NCI-H345 treated with DMSO at 0.1 percent for 48 hours (cell line): ENCODE data around the gene MYL7.

Source experiments
- DNase-seq: peaks from one replicate; lab custom pipeline; 2025; ENCODE audit not compliant: unreplicated experiment; lab: John Stamatoyannopoulos, UW

The MYL7 gene

DNA sequence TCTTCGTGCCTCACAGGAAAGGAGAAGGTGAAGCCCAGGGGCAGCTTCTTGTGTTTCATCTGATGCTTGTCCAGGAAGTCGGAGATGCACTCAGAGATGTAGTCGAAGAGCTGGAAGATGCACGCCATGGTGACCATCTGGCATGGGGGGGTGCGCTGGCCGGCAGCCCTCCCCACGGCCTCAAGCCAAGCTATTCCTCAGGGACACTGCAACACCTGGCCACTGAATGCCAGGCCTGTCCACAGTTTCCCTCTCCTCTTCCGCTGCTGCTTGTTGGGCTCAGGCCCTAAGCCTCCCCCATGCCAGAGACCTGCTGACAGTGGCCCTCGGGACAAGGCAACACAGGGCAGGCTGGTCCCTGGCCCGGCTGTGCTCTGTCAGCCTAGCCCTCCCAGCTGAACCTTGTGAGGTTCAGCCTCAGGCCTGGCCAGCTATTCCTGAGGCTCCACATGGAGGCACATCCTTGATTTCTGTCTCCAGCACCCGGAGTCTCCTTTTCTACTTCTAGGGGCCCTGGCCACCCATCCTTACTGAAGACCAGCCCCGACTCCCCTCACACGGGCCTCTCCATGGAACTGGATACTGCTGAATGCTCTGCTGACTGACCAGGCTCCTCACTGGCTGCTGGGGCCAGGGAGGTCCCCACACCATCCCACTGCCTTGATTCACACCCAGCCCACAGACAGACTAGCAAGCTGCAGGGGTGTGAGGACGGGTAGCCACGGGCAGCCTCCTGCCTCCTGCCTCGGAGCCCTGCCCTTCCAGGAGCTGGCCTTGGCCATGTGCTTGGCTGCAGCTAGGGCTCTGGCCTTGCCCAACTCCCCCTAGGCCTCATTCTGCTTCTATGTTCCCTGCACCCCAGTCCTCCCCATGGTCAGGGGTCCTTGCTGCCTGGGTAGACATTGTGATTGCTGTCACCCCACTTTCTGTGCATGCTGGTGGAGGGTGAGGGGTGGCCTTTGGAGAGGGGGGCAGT is 10.1 kb upstream of the MYL7 start:
- no peak for DNase-seq

DNA sequence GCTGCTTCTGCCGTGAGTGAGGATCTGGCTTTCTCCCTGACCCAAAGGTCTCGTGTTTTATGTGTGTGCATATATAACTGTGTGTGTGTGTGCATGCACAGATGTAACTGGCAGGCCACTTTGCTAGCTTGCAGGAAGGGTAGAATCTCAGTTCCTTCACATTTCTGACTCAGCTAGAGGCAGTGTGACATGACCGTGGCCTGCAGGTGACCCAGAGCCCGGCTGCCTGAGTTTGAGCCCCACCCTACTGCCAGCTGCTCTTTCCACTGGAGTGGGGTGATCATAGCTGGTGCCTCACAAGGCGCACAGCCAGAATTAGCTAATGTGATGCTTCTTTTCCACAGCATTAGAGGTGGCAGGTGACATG is 9.3 kb upstream of the MYL7 start:
- no peak for DNase-seq

DNA sequence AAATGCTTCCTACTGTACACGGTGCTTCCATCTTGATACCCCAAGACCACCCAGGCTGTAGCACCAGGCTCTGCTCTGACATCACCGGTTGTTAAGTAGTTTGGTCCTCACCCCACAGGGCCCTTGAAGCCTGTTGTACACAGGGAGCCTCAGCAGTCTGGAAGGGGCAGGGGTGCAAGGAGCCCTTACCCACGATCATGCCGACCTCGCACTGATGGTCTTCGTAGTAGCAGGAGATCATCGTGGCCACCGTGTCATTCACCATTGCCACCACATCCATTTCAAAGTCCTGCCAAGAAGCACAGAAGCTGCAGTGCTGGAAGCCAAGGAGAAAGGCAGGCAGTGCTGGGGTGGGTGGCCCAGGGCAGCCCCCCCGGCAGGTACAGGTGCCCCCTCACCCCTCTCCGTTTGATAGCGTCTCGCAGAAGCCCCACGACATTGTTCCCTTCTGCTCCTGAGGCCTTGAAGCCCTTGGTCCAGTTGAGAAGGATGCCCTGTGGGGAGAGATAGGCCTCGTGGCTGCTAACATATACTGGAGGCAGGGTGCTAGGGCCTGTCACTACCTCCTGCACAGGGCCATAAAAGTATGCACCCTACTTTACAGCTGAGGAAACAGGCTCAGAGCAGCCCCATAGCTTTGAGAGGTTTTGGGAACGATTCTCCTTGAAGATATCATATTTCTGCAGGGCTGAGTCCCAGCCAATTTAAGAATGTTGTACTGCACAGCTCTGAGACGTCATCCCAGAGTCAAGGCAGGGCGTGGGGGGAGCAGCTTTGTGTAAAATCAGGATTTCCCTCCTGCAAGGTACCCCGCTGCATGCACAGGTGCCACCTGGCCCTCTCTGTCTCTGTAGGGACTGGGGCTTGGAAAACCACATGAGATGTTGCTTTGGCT is 8.7 kb upstream of the MYL7 start:
- DNase-seq, result no peak

DNA sequence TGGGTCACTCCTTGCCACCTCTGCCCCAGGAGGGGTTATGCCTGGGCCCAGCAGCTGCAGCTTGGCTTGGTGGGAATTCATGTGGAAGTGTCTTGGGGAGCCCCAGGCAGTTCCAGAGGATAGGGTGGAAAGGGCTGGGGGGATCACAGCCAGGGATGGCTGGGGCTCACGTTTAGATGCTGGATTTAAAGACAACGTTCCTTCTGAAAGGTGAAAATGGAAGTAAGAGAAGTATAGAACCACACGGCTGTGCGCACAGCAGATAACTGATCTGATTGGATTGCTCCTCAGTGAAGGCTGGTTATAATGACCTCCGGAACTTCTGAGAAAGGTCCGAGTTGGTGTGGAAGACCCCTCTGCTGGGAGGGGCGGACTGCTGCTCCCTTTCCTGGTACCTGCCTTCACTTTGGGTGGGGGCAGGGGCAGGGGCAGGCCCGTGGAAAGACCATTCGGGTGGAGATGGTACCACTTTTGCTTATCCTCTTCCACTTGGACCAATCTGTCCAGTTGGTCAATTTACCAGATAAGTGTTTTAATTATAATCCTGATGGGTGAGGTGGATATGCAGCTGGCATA is 7.9 kb upstream of the MYL7 start:
- DNase-seq, result no peak

DNA sequence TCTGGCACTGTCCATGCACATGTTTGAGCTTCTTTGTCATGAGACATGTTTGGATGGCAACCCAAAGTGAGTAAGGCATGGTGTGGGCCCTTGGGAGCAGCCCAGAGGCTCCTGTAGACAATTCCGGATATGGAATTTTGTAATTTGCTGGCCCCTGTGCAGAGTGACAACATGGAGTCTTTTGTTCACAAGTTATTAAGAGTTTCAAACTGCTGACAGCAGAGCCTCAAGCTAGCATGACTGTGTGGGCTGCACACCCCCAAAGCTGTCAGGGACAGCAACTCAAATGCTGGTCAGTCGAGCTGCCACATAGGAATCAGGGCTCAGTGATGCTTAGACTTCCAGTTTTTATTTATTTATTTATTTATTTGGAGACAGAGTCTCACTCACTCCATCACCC is 7.0 kb upstream of the MYL7 start:
- no peak for DNase-seq

DNA sequence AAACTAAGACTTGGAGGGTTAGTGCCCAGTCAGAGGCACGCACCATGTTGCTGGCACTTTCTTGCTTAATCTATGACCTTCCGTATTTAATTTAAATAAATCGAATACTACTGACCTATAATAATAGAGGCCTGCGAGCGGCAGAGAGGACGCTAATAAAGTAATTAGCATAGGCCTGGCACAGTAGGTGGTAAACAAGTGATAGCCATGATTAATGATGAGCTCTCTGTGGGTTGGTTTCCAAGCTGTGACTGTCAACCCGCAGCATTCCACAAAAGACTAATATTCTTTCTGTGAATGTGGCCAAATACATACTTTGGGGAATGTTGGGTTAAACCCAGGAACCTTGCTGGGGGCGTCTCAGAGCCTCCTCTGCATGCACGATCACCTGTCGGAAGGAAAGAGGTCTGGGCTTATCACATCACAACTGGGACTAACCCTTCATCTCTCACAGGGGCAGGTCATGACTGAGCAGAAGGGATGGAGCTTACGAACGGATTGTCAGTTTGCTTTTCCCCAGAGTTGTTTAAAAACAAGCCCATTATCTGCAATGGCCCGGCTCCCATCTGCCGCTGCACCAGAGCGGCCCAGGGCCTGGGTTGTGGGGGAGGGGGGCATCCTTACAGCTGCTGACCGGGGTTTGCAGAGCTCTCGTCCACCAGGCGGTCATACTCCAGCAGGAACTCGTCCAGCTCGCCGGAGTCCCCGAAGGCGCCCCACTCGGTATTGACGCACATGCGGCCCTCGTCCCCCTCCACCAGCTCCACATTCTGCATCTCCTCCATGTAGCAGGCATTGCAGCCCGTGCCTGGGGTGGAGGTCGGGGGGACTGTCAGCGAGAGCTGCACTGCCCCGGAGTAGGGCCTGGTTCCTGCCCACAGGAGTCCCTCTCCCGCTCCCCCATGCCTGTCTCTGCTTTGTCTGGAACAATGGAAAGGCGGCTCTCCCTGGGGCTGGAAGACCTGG is 6.2 kb upstream of the MYL7 start:
- no peak for DNase-seq

DNA sequence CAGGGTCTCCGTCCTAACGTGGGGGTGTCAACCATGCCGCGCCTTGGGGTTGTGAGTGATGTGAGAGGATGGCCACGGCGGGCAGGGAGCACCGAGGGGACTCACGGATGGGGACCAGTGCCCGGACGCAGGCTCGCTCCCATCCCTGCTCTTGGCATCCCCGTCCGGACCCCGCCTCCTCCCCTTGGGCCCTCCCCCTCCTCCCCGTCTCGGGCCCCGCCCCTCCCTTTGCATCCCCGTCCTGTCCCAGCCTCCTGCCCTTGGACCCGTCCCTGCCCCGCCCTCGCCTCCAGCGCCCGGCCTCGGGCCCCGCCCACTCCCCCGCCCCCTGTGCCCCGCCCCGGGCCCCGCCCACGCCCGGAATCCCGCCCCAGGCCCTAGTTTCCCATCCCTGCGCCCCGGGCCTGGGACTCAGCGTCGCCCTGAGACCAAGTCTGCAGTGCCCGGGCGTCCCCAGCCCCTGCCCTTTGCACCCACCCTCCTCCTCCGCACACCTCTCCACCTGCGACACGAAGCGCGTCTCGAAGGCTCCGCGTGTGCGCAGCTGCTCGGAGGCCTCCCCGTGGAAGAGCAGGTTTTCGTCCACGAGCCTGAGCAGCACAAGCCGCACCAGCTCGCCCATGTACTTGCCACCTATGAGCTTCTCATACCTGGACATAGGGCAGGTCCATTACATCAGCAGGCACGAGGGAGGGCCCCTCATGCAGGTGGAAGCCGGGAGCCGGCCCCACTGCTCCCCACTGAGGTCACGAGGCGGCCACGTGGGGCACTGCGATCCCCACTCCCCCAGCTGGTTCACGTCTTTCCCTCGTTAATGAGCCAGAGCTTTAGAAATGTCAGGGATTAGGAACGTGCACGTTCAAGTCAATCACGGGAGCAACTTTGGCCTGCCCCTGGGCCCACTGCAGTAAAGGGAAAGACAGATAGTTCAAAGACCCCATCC is 5.1 kb upstream of the MYL7 start:
- DNase-seq, result no peak

DNA sequence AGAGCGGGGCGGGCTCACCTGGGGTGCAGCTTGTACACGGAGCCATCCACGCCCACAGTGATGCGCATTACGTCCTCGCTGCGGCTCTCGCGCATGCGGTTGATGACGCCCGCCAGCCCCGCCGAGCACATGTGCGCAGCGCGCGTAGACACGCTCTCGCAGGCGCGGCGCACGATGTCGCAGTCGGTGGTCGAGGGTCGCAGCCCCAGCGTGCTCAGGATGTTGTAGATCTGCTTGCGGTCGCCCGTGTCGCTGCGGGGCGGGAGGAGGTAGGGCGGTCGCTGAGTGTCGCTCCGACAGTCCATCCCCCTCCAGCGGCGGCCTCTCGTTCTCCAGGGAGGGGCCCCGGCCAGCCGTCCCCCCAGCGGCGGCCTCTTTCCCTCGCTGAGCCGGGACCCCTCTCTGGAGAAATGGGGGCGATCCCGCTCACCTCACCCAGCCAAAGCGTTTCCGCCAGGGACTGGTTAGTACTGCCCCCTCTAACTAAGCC is 4.4 kb upstream of the MYL7 start:
- no peak for DNase-seq

DNA sequence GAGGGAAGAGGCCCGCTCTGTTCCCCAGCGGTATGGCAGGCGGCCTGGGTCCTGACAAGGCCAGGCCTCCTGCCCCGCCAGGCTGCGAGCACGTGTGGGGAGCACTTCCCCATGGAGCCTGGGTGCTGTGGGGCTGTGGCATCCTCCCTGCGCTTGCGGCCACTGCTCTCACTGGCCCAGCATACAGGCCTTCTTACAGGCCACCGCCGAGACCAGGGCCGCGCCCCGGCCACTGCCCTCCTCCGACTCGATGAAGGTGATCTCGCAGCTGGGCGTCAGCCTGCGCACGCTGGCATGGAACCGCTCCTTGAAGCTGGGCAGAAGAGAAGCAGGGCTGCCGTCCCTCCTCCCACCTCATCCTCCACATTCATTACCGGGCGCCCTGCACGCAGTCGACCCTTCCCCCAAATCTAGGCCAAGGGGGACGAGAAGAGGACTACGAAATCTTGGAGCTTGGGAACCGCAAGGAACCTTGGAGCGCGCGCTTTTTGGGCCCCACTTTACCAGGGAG is 3.9 kb upstream of the MYL7 start:
- no peak for DNase-seq

DNA sequence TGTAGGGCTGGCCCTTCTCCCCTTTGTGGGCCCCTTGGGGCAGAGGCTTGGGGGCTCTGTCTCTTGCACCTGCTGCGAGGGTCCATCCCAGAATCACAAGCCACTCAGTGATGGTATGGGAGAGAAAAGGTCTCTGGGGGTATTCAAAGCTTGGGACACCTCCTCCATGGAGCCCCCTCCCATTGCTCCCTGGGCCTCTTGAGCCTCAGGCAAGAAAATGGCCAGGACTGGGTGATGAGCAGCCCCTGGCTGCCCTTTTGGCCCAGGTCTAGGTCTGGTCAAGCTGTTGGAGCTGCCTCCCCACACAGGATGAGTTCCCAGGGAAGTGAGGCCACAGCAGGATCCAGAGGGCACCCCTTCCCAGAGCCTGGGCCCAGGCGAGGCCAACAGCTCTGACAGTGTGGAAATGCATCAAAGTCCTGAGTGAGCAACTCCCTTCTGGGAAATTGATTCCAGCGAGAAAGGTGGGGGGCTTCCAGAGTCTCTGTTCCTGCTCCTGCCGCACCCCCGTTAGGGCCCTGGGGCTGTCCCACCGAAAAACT is 3.4 kb upstream of the MYL7 start:
- no peak for DNase-seq

DNA sequence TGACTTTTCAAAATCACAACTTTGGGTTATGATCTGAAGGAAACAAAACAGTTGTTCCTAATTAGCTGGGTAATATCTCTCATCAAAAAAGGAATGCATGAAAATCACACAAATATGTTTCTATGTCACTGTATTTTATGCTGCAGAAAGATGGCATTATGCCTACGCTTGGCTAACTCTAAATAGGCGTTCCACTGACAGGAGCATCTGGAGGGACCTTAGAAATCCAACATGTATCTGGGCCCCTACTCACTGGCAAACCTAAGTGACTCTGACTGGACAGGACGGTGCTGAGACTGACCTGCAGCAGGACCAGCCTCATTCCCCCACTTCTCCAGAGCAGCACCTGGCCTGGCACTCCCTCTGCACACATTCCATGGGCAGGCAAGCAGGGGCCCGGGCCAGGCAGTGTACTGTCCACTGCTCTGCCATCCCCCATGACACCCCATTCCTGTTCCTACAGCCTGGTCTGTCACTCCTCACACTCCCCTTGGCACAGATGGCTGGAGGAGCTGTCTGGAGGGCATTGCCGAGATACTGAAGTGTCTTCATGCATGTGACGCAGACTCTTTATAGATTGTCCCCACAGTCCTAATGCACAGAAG is 2.6 kb upstream of the MYL7 start:
- no peak for DNase-seq

DNA sequence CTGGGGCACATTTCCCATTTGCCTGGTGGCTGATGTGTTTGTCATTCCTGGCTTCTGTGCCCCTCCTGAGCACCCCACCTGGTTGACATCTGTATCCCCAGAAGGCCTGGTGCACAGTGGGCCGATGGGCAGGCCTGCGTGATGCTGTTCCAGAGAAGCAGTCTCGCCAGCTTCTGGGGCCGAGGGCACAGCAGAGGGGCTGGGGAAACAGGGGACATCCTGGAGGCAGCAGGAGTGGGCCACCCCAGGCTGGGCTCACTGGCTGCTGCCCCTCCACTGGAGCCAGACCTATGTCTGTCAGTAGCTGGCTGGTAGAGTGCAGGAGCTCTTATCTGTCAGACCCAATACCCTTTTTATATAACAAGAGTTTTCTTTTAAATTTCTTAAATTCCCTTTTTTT is 896 bp upstream of the MYL7 start:
- no peak for DNase-seq

DNA sequence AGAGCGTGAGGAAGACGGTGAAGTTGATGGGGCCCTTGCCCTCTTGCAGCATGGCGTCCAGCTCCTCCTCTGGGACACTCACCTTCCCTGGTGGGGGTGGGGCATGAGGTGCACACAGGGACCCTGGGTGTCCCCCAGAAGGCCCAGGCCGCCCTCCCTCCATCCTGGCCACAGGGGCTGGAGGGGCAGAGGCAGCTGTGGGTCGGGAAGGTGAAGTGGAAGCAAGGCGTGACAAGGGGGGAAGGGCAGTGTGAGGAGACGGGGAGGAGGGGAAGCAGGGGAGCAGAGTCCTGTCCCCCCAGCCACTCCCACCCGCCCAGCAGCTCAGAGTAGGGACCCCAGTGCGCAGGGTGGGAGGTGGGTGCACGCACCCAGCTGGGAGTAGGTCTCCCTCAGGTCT is 791 bp downstream of the MYL7 start:
- no peak for DNase-seq

DNA sequence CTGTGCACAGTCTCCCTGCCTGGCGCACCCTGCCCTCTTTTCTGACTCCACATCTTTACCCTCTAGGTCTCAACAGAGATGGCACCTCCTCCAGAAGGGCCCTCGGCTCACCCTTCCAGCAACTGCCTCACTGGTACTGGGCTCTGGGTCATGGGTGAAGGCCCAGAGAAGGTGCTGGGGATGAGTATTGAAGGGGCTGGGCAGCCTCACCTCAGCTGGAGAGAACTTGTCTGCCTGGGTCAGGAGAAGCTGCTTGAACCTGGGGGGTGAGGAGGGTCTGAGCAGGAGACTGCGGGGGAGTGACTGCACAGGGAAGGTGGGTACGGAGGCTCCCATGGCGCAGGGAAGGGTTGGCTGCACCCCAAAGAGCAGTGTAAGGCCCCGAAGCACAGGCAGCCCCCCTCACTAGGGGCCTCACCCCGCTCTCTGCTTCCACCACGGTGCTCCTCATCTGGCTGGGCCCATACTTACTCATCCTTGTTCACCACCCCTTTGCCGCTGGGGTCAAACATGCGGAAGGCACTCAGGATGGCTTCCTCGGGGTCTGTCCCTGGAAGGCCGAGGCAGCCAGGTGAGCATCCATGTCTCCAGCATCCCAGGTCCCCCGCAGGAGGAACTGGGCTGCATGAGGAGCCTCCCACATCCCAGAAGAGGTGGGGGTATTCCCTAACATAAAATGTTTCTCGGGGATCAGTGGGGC is 1.7 kb downstream of the MYL7 start:
- no peak for DNase-seq

DNA sequence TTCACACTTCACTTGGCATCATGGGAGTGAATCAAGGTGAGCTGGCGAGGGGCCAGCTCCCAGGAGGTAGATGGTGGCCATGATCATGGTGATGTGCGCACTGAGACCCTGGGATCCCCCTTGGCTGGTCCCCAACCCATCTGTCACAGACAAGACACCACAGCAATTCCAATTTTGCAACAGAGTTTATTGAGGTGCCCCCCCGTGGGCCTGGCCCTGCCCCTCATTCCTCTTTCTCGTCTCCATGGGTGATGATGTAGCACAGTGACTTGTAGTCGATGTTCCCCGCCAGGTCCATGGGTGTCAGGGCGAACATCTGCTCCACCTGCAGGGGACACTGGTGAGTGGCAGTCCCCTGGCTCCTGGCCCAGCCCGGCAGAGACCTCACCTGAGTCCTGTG is 2.4 kb downstream of the MYL7 start:
- no peak for DNase-seq

DNA sequence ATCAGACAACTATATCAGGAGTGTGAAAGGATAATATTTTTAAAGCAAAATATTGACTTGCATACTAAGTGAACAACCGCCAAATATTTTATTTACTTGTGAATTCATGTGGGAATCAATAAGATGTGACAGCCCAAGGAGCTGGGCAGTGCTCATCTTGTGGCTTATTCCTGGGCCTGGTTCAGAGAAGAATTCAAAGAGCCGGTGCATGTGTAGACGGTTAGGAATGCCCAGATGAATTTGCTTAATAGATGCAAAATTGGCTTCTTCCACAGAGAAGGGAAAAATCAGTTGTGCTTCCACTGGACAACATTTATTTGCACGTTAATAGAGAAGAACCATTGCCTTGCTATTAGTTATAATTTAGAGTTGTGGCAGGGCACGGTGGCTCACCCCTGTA is 4.4 kb downstream of the MYL7 start:
- DNase-seq, result no peak

DNA sequence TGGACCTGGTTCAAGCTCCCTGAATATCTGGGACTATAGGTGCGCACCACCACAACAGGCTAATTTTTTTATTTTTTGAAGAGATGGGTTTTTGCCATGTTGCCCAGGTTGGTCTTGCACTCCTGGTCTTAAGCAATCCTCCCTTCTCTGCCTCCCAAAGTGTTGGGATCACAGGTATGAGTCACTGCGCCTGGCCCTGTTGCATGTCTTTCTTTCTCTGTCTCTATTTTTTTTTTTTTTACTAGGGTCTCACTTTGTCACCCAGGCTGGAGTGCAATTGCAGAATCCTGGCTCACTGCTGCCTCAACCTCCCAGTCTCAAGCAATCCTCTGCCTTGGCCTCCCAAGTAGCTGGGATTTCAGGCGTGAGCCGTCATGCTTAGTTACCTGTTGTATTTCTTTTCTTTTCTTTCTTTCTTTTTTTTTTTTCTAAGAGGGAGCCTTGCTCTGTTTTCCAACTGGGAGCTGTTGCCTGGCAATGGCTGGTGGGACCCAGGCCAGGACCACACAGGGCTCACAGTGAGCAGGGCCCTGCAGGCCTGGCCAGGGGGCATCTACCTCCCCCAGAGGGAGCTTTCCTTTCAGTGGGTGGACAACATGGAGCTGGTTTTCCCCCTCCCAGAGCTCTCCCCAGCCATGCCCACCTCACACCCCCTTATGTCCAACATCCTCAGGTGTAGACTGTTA is 6.0 kb downstream of the MYL7 start:
- no peak for DNase-seq
